BJ (cell line): ENCODE data around the gene PRDM16. TPM values are rescaled to one million over a fixed set of nuclear protein-coding genes. Genes with fewer than 3 reads are reported as not detected.

ENCODE experiments used
- CTCF ChIA-PET: fragments of 350-600 bp; formaldehyde crosslinking; extraction: SDS; loops from one replicate; lab custom pipeline; 2021; ENCODE audit warnings: antibody characterized with exemption, inconsistent platforms; lab: Yijun Ruan, JAX
- POLR2A ChIA-PET: fragments of 300-600 bp; sonication (Branson Sonifier 250); formaldehyde crosslinking; extraction: SDS; loops from one replicate; lab custom pipeline; 2021; ENCODE audit warnings: antibody characterized with exemption; lab: Charles Lee
- DNase-seq: peaks from one replicate; pipeline ENCODE4 v3.0.0-alpha.2; 2011; ENCODE audit warnings: low read depth
- H3K27me3 ChIP-seq: 2 replicates; pipeline ENCODE4 v1.6.0; 2011; ENCODE audit warnings: low read length; ENCODE audit not compliant: control insufficient read depth, insufficient read depth
- H3K36me3 ChIP-seq: 2 replicates; pipeline ENCODE4 v1.5.1; 2011; ENCODE audit warnings: low read length; ENCODE audit not compliant: control insufficient read depth, insufficient read depth
- H3K4me3 ChIP-seq: 2 replicates; pipeline ENCODE4 v1.5.1; 2011; ENCODE audit warnings: low read depth, mild to moderate bottlenecking, control low read depth, low read length
- polyA plus RNA-seq: library from polyadenylated mRNA; depleted of rRNA; stranded (reverse); fragments of >200 nt; gene quantifications from 2 replicates; pipeline ENCODE4 v1.2.3, GENCODE V29; 2011
- TF ChIP-seq, protein P1 (sequence below): IDR thresholded peaks from 2 replicates; pipeline ENCODE4 v1.5.1; 2011; ENCODE audit warnings: low read depth, mild to moderate bottlenecking, control low read depth, inconsistent platforms, low read length, moderate library complexity; ENCODE audit not compliant: insufficient read depth

Gene PRDM16
- polyA plus RNA-seq, 1 experiment: 0.02 TPM

DNA sequence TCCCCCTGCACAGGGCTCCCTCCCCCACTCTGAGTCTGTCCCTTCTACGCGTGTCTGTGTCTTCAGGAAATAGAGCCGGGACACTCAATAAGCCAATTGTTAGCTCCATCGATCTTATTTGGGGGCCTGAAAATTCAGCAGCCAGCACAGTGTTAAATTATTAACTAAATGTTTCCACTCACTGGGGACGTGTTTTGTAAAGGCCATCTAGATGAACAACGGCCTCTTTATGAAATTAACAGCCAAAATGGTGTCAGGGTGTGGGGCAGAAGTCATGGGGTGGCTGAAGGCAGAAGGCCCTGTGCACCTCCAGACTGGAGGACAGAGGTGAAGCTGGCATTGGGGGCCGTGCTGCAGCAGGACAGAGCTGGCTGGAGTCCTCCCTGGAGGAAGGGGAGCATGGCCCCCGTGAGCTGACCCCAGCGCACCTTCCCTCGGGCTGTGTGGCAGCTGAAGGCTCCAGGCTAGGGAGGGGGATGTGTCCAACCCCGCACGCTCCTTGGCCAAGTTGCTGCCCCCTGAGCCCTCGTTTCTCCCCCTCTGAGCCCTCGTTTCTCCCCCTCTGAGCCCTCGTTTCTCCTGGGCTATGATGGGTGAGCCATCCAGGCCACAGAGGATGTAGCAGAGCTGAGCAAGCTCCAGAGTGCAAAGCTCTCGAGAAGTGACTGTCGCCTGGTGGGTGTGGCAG, 271.7 kb downstream of the PRDM16 start:
- TF ChIP-seq, protein P1, sequence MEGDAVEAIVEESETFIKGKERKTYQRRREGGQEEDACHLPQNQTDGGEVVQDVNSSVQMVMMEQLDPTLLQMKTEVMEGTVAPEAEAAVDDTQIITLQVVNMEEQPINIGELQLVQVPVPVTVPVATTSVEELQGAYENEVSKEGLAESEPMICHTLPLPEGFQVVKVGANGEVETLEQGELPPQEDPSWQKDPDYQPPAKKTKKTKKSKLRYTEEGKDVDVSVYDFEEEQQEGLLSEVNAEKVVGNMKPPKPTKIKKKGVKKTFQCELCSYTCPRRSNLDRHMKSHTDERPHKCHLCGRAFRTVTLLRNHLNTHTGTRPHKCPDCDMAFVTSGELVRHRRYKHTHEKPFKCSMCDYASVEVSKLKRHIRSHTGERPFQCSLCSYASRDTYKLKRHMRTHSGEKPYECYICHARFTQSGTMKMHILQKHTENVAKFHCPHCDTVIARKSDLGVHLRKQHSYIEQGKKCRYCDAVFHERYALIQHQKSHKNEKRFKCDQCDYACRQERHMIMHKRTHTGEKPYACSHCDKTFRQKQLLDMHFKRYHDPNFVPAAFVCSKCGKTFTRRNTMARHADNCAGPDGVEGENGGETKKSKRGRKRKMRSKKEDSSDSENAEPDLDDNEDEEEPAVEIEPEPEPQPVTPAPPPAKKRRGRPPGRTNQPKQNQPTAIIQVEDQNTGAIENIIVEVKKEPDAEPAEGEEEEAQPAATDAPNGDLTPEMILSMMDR: no peak
- no peak for DNase-seq
- Histone ChIP-seq H3K4me3 (no peak overlapping the region), H3K36me3 (no peaks in the 10 kb centered on the region), H3K27me3 (no peaks in the 10 kb centered on the region; the same call in 1 of the 2 replicates)
- ChIA-PET CTCF (interaction anchor here (1.3 kb wide), 1 partner anchor 22 kb away, joined by 3 read pairs; no protein-coding TSS in a partner anchor), POLR2A (no interaction called here)

DNA sequence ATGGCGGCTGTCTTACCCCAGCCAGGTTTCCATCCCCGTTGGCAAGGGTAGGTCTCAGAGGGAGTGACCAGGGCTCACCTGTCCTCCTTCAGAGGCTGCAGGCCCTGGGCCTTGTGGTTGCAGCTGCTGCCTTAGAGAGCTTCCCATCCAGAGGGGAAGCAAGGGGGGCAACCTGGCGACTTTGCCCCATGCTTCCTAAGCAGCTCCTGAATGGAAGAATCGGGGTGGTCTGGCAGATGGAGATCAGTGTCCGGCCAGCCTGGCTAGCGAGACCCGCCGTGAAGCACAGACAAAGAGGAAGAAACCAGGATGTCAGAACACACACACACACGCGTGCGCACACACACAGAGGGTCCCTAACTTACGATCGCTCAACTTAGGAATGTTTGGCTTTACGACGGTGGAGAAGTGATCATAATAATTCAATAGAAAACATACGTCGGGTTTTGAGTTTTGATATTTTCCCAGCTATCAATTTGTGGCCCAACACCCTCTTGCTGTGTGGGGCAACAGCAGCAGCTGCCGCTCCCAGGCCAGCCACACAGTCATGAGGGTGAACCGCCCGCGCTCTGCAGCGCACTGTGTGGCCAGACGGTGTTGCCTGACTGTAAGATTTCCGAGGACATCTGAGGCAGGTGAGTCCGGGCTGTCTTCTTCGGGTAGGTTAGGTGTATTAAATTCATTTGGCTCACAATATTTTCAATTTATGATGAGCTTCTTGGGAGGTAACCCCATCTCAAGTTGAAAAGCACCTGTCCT, 272.4 kb downstream of the PRDM16 start:
- H3K36me3 ChIP-seq: no peaks in the 10 kb centered on the region
- ChIA-PET POLR2A (no interaction called here), CTCF (interaction anchor here (1.3 kb wide), 1 partner anchor 22 kb away, joined by 3 read pairs; no protein-coding TSS in a partner anchor)
- H3K4me3 ChIP-seq: no peak overlapping the region
- no peaks in the 10 kb centered on the region; the same call in 1 of the 2 replicates for H3K27me3 ChIP-seq
- no peak for DNase-seq
- TF ChIP-seq, protein P1: no peak

DNA sequence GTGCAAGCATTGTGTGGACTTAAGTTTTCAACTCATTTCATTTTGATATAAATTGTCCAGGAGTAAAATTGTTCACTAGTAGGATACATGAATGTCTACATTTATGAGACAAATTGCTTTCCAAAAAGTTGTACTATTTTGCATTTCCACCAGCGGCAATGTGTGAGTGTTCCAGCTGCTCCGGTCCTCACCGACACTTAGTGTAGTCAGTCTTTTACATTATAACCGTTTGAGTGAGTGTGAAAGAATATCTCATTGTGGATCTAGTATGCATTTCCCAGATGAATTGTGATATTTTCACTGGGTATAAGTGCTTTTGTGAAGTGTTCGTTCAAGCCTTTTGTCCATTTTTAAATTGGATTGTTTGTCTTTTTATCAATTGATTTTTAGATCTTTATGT, 274.0 kb downstream of the PRDM16 start:
- H3K36me3 ChIP-seq: no peaks in the 10 kb centered on the region
- ChIA-PET POLR2A (no interaction called here), CTCF (no interaction called here)
- no peak for DNase-seq
- no peak overlapping the region for H3K4me3 ChIP-seq
- TF ChIP-seq, protein P1: no peak
- no peaks in the 10 kb centered on the region; the same call in 1 of the 2 replicates for H3K27me3 ChIP-seq

DNA sequence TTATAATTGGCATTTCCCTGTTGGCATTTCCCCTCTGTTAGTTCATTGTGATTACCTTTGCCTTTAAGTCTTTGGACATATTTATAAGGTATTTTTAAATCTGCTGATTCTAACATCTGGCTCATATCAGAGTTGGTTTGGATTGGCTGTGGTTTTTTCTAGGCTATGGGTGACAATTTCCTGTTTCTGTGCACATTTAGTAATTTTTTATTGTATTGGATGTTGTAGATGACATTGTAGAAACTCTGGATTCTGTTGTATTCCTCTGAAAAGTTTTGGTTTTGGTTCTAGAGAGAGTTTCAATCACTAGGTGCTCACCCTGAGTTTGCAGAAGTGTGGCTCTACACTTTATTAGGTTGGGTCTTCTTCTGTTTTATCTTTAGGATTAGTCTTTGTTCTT, 275.4 kb downstream of the PRDM16 start:
- H3K36me3 ChIP-seq: no peaks in the 10 kb centered on the region
- no peaks in the 10 kb centered on the region; the same call in 1 of the 2 replicates for H3K27me3 ChIP-seq
- H3K4me3 ChIP-seq: no peak overlapping the region
- ChIA-PET POLR2A (no interaction called here), CTCF (no interaction called here)
- TF ChIP-seq, protein P1: no peak
- DNase-seq: no peak

DNA sequence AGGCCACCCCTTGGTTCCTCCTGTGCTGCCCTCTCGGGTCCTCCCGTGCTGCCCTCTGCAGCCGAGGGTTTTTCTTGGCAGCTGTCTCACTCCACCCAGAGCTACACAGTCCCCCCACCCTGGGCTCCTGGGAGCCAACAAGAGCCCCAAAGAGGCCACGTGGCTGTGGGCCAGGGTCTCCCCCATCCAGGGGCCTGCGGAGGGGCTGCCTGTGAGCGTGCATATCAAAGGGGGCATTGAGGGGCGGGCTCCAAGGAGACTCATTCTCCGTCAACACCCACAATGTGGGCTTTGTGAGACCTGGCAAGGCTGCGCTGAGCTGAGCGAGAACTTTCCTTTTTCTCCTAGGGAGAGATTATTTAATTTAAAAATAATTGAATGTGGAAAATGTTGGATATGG, 276.8 kb downstream of the PRDM16 start:
- Histone ChIP-seq H3K36me3 (no peaks in the 10 kb centered on the region), H3K27me3 (peaks cover 5% of the 10 kb centered on the region; the same call in 1 of the 2 replicates), H3K4me3 (no peak overlapping the region)
- ChIA-PET POLR2A (no interaction called here), CTCF (no interaction called here)
- no peak for DNase-seq
- TF ChIP-seq, protein P1: no peak
